ENCODE measurements around the gene NDUFS3.

DNA sequence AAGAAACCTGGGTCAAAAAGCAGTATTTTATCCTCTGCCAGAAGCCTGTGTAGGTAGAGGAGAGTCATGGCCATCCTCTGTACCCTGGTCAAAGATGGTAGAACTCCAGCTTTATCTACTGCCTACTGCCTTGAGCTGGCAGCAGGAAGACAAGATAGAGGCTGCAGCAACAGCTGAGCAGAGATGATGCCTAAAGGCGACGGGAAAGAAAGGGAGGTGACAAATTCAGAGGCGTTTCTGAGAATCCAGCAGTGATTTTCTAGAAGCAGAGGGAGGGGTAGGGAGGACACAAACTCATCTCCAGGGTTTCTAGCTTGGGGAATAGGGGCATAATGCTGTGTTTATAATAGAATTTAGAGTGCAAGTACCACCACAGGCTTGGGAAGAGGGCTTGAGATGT, 30.8 kb downstream of the NDUFS3 start:
- TF ChIP-seq EZH2phosphoT487 (IDR thresholded peaks at IDR 0.05; ENCODE audit: borderline replicate concordance) (no peak), CTCF (conservative IDR thresholded peaks at IDR 0.05; ENCODE audit: low read length) (no peak)
